Activated CD4-positive, CD25-positive, alpha-beta regulatory T cell treated with anti-CD3 and anti-CD28 coated beads, Interleukin-2, amount 50 U/mL, for 16 hours (primary cell): ENCODE results near the gene ENOSF1.

ENCODE experiments used
- DNase-seq: peaks from one replicate; pipeline ENCODE4 v3.0.0-alpha.2; 2020; ENCODE audit warnings: low read depth, low spot score

Gene ENOSF1

GRCh38 chr18:634551-635045 is 77.8 kb downstream of the ENOSF1 start:
- no peak for DNase-seq

- no peak for DNase-seq
Measured at GRCh38 chr18:631560-631959, 80.9 kb downstream of the ENOSF1 start.

- no peak for DNase-seq
Measured at GRCh38 chr18:629269-630150, 82.9 kb downstream of the ENOSF1 start.

- no peak for DNase-seq
Measured at GRCh38 chr18:627231-627630, 85.2 kb downstream of the ENOSF1 start.

- DNase-seq, result peak; percentile 26
Measured at GRCh38 chr18:623761-624620, 88.4 kb downstream of the ENOSF1 start.

- DNase-seq, result no peak
Measured at GRCh38 chr18:622289-622688, 90.1 kb downstream of the ENOSF1 start.

GRCh38 chr18:621291-622043 is 91.0 kb downstream of the ENOSF1 start:
- no peak for DNase-seq
